ENCODE data around the gene DTX1. TPM values are rescaled to one million over a fixed set of nuclear protein-coding genes. Genes with fewer than 3 reads are reported as not detected.

DTX1 gene
- total and polyA plus RNA-seq, 2 donors (not counting 1 experiment from before 2014, with no cell fraction given) = 47.0 to 49.5 TPM

DNA sequence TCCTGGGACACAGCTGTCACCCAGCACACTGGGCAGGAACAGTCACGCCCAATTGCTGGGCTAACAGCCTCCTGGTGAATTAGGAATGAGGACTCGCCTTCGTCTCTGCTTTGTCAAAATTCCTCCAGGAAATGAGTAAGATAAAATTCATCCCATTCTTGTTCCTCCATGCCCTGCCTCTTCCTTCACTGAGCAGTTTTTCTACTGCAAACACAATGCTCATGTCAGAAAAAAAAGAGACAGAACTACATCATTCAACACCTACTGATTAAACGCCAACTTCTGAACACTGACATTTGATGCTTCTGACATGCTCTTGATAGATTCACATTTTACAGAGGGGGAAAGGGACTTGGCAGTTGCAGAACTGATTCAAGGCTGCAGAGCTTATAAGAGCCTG is 37.5 kb upstream of the DTX1 start:
- CTCF ChIA-PET = interaction anchor here (1.1 kb wide), 1 partner anchor 10 kb away, joined by 3 read pairs; no protein-coding TSS in a partner anchor
- no peak overlapping the region for H3K4me2 ChIP-seq (replicated peaks; ENCODE audit: low read depth, low read length, poor library complexity, severe bottlenecking)
- 100% methylated on average over 1 of the region's 4 CpGs for WGBS (ENCODE audit: insufficient coverage)

GRCh38 chr12:113021500-113021899 is 35.0 kb upstream of the DTX1 start:
- no peak overlapping the region for H2AFZ ChIP-seq (ENCODE audit: insufficient read depth, low read depth, low read length, poor library complexity, severe bottlenecking)
- WGBS (ENCODE audit: insufficient coverage) = no CpG with 5 or more reads among the region's 1 CpG
- POLR2A ChIA-PET = no interaction called here
- no peak overlapping the region for H3K4me2 ChIP-seq (replicated peaks; ENCODE audit: low read depth, low read length, poor library complexity, severe bottlenecking)
- no peaks in the 10 kb centered on the region for H3K4me1 Mint-ChIP-seq
- ATAC-seq (ENCODE audit: low read depth) (no peak), DNase-seq (no peak)
- no peaks in the 10 kb centered on the region for H3K79me2 ChIP-seq (ENCODE audit: control insufficient read depth, insufficient read depth, low read length)
- H3K9me3 Mint-ChIP-seq (ENCODE audit: insufficient read depth) = no peaks in the 10 kb centered on the region
- H3K27ac Mint-ChIP-seq = no peak overlapping the region
- H3K27me3 ChIP-seq (replicated peaks in 1 of 4; ENCODE audit: control extremely low read depth in 1 of 4, control insufficient read depth in 3 of 4, insufficient read depth in 4 of 4, low read length in 3 of 4) = no peaks in the 10 kb centered on the region
- no peaks in the 10 kb centered on the region for H3K9me3 ChIP-seq (ENCODE audit: control extremely low read depth in 1 of 3, control insufficient read depth in 2 of 3, insufficient read depth in 1 of 3, low read length in 2 of 3)
- no peak overlapping the region for H3K27ac ChIP-seq (ENCODE audit: low read length in 2 of 2)
- H3K4me3 Mint-ChIP-seq = no peak overlapping the region
- no peaks in the 10 kb centered on the region for H4K20me1 ChIP-seq (ENCODE audit: control insufficient read depth, insufficient read depth, low read length, poor library complexity, severe bottlenecking)
- intact Hi-C loops (cut with micrococcal nuclease) = no loop called here
- H3K4me3 ChIP-seq (ENCODE audit: control extremely low read depth in 1 of 5, extremely low read depth in 1 of 5, insufficient read depth in 1 of 5, low read depth in 2 of 5, low read length in 4 of 5) = no peak overlapping the region
- no peaks in the 10 kb centered on the region for H3K4me1 ChIP-seq (ENCODE audit: control insufficient read depth in 2 of 2, insufficient read depth in 2 of 2, low read length in 2 of 2)
- no peaks in the 10 kb centered on the region for H3K36me3 ChIP-seq (replicated peaks in 1 of 2; ENCODE audit: control extremely low read depth in 1 of 2, control insufficient read depth in 1 of 2, extremely low read depth in 1 of 2, insufficient read depth in 2 of 2, low read length in 1 of 2)
- no peaks in the 10 kb centered on the region for H3K27me3 Mint-ChIP-seq
- TF ChIP-seq, protein P1, sequence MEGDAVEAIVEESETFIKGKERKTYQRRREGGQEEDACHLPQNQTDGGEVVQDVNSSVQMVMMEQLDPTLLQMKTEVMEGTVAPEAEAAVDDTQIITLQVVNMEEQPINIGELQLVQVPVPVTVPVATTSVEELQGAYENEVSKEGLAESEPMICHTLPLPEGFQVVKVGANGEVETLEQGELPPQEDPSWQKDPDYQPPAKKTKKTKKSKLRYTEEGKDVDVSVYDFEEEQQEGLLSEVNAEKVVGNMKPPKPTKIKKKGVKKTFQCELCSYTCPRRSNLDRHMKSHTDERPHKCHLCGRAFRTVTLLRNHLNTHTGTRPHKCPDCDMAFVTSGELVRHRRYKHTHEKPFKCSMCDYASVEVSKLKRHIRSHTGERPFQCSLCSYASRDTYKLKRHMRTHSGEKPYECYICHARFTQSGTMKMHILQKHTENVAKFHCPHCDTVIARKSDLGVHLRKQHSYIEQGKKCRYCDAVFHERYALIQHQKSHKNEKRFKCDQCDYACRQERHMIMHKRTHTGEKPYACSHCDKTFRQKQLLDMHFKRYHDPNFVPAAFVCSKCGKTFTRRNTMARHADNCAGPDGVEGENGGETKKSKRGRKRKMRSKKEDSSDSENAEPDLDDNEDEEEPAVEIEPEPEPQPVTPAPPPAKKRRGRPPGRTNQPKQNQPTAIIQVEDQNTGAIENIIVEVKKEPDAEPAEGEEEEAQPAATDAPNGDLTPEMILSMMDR (IDR thresholded peaks at IDR 0.05) = no peak
- TF ChIP-seq EZH2 (IDR thresholded peaks at IDR 0.05; ENCODE audit: borderline replicate concordance, insufficient read depth, low read depth, low read length, poor library complexity, severe bottlenecking) = no peak
- CTCF ChIA-PET = interaction anchor here (1.0 kb wide), 1 partner anchor 29 kb away, joined by 3 read pairs; no protein-coding TSS in a partner anchor
- no peak overlapping the region for H3K9ac ChIP-seq (ENCODE audit: low read length)

More for the DNA sequence above, 37.5 kb upstream of the DTX1 start:
- Mint-ChIP-seq H3K4me3 (no peak overlapping the region), H3K27ac (no peak overlapping the region), H3K27me3 (no peaks in the 10 kb centered on the region), H3K4me1 (no peaks in the 10 kb centered on the region), H3K9me3 (ENCODE audit: insufficient read depth) (no peaks in the 10 kb centered on the region)
- Histone ChIP-seq H4K20me1 (ENCODE audit: control insufficient read depth, insufficient read depth, low read length, poor library complexity, severe bottlenecking) (no peaks in the 10 kb centered on the region), H3K79me2 (ENCODE audit: control insufficient read depth, insufficient read depth, low read length) (no peaks in the 10 kb centered on the region), H3K9ac (ENCODE audit: low read length) (no peak overlapping the region), H2AFZ (ENCODE audit: insufficient read depth, low read depth, low read length, poor library complexity, severe bottlenecking) (no peak overlapping the region), H3K9me3 (ENCODE audit: control extremely low read depth in 1 of 3, control insufficient read depth in 2 of 3, insufficient read depth in 1 of 3, low read length in 2 of 3) (no peaks in the 10 kb centered on the region), H3K27me3 (replicated peaks in 1 of 4; ENCODE audit: control extremely low read depth in 1 of 4, control insufficient read depth in 3 of 4, insufficient read depth in 4 of 4, low read length in 3 of 4) (no peaks in the 10 kb centered on the region), H3K4me1 (ENCODE audit: control insufficient read depth in 2 of 2, insufficient read depth in 2 of 2, low read length in 2 of 2) (no peaks in the 10 kb centered on the region), H3K36me3 (replicated peaks in 1 of 2; ENCODE audit: control extremely low read depth in 1 of 2, control insufficient read depth in 1 of 2, extremely low read depth in 1 of 2, insufficient read depth in 2 of 2, low read length in 1 of 2) (no peaks in the 10 kb centered on the region), H3K27ac (ENCODE audit: low read length in 2 of 2) (no peak overlapping the region), H3K4me3 (ENCODE audit: control extremely low read depth in 1 of 5, extremely low read depth in 1 of 5, insufficient read depth in 1 of 5, low read depth in 2 of 5, low read length in 4 of 5) (no peak overlapping the region)
- POLR2A ChIA-PET = no interaction called here
- DNase-seq (no peak), ATAC-seq (ENCODE audit: low read depth) (no peak)
- TF ChIP-seq EZH2 (IDR thresholded peaks at IDR 0.05; ENCODE audit: borderline replicate concordance, insufficient read depth, low read depth, low read length, poor library complexity, severe bottlenecking) = no peak
- TF ChIP-seq, protein P1 (IDR thresholded peaks at IDR 0.05) = no peak
- intact Hi-C loops (cut with micrococcal nuclease) = no loop called here
